GM10266 (cell line): ENCODE measurements around the gene EGLN3.

ENCODE experiments used
- DNase-seq: peaks from one replicate; pipeline ENCODE4 v3.0.0; 2012; ENCODE audit errors: extremely low spot score
- TF ChIP-seq, protein P1 (sequence below): IDR thresholded peaks from 2 replicates; pipeline ENCODE4 v1.5.1; 2012; ENCODE audit warnings: mild to moderate bottlenecking, low read depth; ENCODE audit not compliant: control insufficient read depth, insufficient read depth; ENCODE audit errors: missing control alignments

Gene EGLN3

GRCh38 chr14:33891700-33892099 is 59.2 kb downstream of the EGLN3 start:
- DNase-seq: no peak
- TF ChIP-seq, protein P1, sequence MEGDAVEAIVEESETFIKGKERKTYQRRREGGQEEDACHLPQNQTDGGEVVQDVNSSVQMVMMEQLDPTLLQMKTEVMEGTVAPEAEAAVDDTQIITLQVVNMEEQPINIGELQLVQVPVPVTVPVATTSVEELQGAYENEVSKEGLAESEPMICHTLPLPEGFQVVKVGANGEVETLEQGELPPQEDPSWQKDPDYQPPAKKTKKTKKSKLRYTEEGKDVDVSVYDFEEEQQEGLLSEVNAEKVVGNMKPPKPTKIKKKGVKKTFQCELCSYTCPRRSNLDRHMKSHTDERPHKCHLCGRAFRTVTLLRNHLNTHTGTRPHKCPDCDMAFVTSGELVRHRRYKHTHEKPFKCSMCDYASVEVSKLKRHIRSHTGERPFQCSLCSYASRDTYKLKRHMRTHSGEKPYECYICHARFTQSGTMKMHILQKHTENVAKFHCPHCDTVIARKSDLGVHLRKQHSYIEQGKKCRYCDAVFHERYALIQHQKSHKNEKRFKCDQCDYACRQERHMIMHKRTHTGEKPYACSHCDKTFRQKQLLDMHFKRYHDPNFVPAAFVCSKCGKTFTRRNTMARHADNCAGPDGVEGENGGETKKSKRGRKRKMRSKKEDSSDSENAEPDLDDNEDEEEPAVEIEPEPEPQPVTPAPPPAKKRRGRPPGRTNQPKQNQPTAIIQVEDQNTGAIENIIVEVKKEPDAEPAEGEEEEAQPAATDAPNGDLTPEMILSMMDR: no peak

DNA sequence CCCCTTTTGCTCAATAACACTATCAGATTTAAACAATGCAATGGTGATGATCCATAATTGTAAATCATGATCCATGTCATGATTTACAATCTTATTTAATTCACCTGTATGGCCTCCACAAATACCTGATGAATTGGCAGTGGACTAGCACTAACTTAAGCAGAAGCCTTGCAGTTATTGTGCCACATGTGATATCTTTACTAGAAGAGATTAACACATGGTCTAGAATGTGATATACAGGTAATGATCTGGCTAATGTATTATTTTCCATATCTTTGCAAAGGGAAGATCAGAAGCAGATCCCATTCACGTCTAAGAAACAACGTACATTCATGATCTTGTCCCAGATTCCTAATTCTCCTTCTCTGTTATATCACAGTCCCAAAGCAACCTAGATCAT is 66.0 kb downstream of the EGLN3 start:
- no peak for DNase-seq
- TF ChIP-seq, protein P1: no peak

GRCh38 chr14:33880330-33880729 is 70.5 kb downstream of the EGLN3 start:
- TF ChIP-seq, protein P1: no peak
- DNase-seq: no peak

DNA sequence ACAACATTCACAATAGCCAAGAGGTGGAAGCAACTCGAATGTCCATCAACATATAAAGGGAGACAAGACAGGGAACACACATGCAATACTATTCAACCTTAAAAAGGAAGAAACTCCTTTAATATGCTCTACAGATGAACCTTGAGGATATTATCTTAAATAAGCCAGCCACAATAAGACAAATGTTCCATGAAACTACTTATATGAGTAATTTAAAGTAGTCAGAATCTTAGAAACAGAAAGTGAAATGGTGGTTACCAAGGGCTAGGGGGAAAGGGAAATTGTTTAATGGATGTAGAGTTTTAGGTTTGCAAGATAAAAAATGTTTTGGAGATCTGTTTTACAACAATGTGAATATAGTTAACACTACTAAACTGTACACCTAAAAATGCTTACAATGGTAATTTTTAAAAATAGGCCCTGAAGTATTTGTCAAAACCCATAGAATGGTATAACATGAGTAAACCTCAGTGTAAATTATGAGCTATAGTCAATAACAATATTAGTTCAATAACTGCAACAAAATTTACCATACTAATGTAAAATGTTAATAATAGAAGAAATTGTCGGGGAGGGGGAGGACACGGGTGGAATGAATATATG is 71.1 kb downstream of the EGLN3 start:
- TF ChIP-seq, protein P1: no peak
- no peak for DNase-seq

- DNase-seq: no peak
- TF ChIP-seq, protein P1: no peak
These were observed 74.6 kb downstream of the EGLN3 start for GRCh38 chr14:33876274-33876673.
